GM18870 (cell line): ENCODE measurements around the gene MYBPC1.
"Not testable (repeated sequence)": the region's sequence is repeated elsewhere in the genome, so short reads cannot be mapped to it uniquely, and the experiment has no call there.

ENCODE experiments used
- ATAC-seq: cut with Tn5 transposase; IDR thresholded peaks from one replicate; pipeline ENCODE4 v1.9.1; 2021; ENCODE audit warnings: moderate library complexity; ENCODE audit not compliant: unreplicated experiment

The MYBPC1 gene

GRCh38 chr12:101729842-101730241 is 135.1 kb downstream of the MYBPC1 start:
- ATAC-seq, result no peak

GRCh38 chr12:101732318-101732717 is 137.5 kb downstream of the MYBPC1 start:
- no peak for ATAC-seq

- ATAC-seq, result no peak
Observed at GRCh38 chr12:101733166-101733565, 138.4 kb downstream of the MYBPC1 start.

- ATAC-seq, result not testable (repeated sequence)
Observed at GRCh38 chr12:101734482-101734881, 139.7 kb downstream of the MYBPC1 start.
